ENCODE data around the gene DEFB124.

GRCh38 chr20:31418307-31418706, 56.6 kb downstream of the DEFB124 start:
- TF ChIP-seq POLR2A (IDR thresholded peaks at IDR 0.05; ENCODE audit: extremely low read depth, insufficient read length): no peak
- no peak for TF ChIP-seq MAX (IDR thresholded peaks at IDR 0.05; ENCODE audit: low read depth, low read length)
